ENCODE measurements around the gene C1orf210.

DNA sequence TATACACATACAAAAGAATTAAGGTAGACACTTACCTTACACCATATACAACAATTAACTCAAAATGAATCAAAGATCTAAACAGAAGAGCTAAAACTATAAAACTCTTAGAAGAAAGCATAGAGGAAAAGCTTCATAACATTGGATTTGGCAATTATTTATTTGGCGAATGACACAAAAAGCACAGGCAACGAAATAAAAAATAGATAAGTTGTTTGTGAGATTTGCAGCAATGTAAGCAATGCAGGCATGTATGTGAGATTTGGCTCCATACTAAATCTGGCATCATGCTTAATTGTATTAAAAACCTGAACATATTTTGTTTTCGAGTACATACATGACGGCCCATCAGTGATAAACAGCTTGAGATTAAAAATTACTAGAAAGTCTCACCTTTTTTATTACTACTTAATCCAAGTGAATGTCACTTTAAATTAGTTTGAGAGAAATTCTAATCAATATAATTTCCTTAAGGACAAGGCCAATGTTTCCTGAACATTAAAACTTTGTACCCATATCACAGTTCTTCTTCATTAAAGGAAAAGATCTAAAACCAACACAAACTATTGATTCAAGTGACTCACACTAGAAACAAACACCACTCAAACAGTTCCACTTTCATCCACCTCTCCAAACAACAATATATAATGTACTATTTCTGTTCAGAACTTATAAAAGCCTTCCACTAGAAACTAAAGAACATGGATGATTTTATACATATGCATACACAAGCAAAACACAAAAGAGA is 38.7 kb downstream of the C1orf210 start:
- TF ChIP-seq, protein P1, sequence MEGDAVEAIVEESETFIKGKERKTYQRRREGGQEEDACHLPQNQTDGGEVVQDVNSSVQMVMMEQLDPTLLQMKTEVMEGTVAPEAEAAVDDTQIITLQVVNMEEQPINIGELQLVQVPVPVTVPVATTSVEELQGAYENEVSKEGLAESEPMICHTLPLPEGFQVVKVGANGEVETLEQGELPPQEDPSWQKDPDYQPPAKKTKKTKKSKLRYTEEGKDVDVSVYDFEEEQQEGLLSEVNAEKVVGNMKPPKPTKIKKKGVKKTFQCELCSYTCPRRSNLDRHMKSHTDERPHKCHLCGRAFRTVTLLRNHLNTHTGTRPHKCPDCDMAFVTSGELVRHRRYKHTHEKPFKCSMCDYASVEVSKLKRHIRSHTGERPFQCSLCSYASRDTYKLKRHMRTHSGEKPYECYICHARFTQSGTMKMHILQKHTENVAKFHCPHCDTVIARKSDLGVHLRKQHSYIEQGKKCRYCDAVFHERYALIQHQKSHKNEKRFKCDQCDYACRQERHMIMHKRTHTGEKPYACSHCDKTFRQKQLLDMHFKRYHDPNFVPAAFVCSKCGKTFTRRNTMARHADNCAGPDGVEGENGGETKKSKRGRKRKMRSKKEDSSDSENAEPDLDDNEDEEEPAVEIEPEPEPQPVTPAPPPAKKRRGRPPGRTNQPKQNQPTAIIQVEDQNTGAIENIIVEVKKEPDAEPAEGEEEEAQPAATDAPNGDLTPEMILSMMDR (IDR thresholded peaks at IDR 0.05 in 8 of 11, conservative IDR thresholded peaks at IDR 0.05 in 3 of 11): no peak
- TF ChIP-seq POLR2A (IDR thresholded peaks at IDR 0.05): no peak

Measured in spleen (tissue), 7 donors.